ENCODE measurements around the gene ARHGEF28.

Gene ARHGEF28

GRCh38 chr5:73836607-73837006 lies 210.6 kb downstream of the ARHGEF28 start:
- in situ Hi-C loops (cut with MboI; ENCODE audit: low sequenced_read_pairs): no loop called here

- in situ Hi-C loops (cut with MboI; ENCODE audit: low sequenced_read_pairs): no loop called here
These were observed 212.9 kb downstream of the ARHGEF28 start for GRCh38 chr5:73838901-73839300.

- in situ Hi-C loops (cut with MboI; ENCODE audit: low sequenced_read_pairs): no loop called here
These were observed 215.6 kb downstream of the ARHGEF28 start for GRCh38 chr5:73841641-73842040.

- in situ Hi-C loops (cut with MboI; ENCODE audit: low sequenced_read_pairs): no loop called here
These were observed 218.2 kb downstream of the ARHGEF28 start for GRCh38 chr5:73844165-73844564.

- in situ Hi-C loops (cut with MboI; ENCODE audit: low sequenced_read_pairs): no loop called here
These were observed 225.6 kb downstream of the ARHGEF28 start for GRCh38 chr5:73851471-73852181.

- in situ Hi-C loops (cut with MboI; ENCODE audit: low sequenced_read_pairs): no loop called here
These were observed 227.1 kb downstream of the ARHGEF28 start for GRCh38 chr5:73853091-73853490.

GRCh38 chr5:73856997-73857396 lies 231.0 kb downstream of the ARHGEF28 start:
- in situ Hi-C loops (cut with MboI; ENCODE audit: low sequenced_read_pairs): no loop called here

- in situ Hi-C loops (cut with MboI; ENCODE audit: low sequenced_read_pairs): no loop called here
These were observed 231.4 kb downstream of the ARHGEF28 start for GRCh38 chr5:73857446-73857845.

GRCh38 chr5:73858054-73858453 lies 232.1 kb downstream of the ARHGEF28 start:
- in situ Hi-C loops (cut with MboI; ENCODE audit: low sequenced_read_pairs): no loop called here

GRCh38 chr5:73858776-73859175 lies 232.8 kb downstream of the ARHGEF28 start:
- in situ Hi-C loops (cut with MboI; ENCODE audit: low sequenced_read_pairs): no loop called here

- in situ Hi-C loops (cut with MboI; ENCODE audit: low sequenced_read_pairs): no loop called here
These were observed 233.7 kb downstream of the ARHGEF28 start for GRCh38 chr5:73859696-73860095.

- in situ Hi-C loops (cut with MboI; ENCODE audit: low sequenced_read_pairs): no loop called here
These were observed 235.5 kb downstream of the ARHGEF28 start for GRCh38 chr5:73861313-73861988.

- in situ Hi-C loops (cut with MboI; ENCODE audit: low sequenced_read_pairs): no loop called here
These were observed 236.8 kb downstream of the ARHGEF28 start for GRCh38 chr5:73862796-73863195.

- in situ Hi-C loops (cut with MboI; ENCODE audit: low sequenced_read_pairs): no loop called here
These were observed 237.9 kb downstream of the ARHGEF28 start for GRCh38 chr5:73863876-73864275.

- in situ Hi-C loops (cut with MboI; ENCODE audit: low sequenced_read_pairs): no loop called here
These were observed 239.3 kb downstream of the ARHGEF28 start for GRCh38 chr5:73865315-73865714.

- in situ Hi-C loops (cut with MboI; ENCODE audit: low sequenced_read_pairs): no loop called here
These were observed 241.6 kb downstream of the ARHGEF28 start for GRCh38 chr5:73867345-73868335.

GRCh38 chr5:73883646-73884045 lies 257.6 kb downstream of the ARHGEF28 start:
- in situ Hi-C loops (cut with MboI; ENCODE audit: low sequenced_read_pairs): no loop called here

- in situ Hi-C loops (cut with MboI; ENCODE audit: low sequenced_read_pairs): no loop called here
These were observed 261.7 kb downstream of the ARHGEF28 start for GRCh38 chr5:73887688-73888087.

- in situ Hi-C loops (cut with MboI; ENCODE audit: low sequenced_read_pairs): no loop called here
These were observed 264.6 kb downstream of the ARHGEF28 start for GRCh38 chr5:73890569-73890968.

- in situ Hi-C loops (cut with MboI; ENCODE audit: low sequenced_read_pairs): no loop called here
These were observed 266.2 kb downstream of the ARHGEF28 start for GRCh38 chr5:73892218-73892617.

GRCh38 chr5:73892806-73893205 lies 266.8 kb downstream of the ARHGEF28 start:
- in situ Hi-C loops (cut with MboI; ENCODE audit: low sequenced_read_pairs): no loop called here

Measured in HL-60/S4 (cell line).